OCI-LY7 (cell line): ENCODE data around the gene CDKN1B.

Experiments used
- EZH2phosphoT487 ChIP-seq: fragments of 200-600 bp; sonication (generic); IDR thresholded peaks from 2 replicates; pipeline ENCODE4 v1.6.1; 2018; ENCODE audit warnings: low read depth, borderline replicate concordance, mild to moderate bottlenecking, mixed run types, antibody characterized with exemption, low read length, moderate library complexity, mixed read lengths
- TF ChIP-seq, protein P1 (sequence below): fragments of 200-600 bp; sonication (generic); conservative IDR thresholded peaks from 2 replicates; pipeline ENCODE4 v1.5.1; 2014; ENCODE audit warnings: mild to moderate bottlenecking, antibody characterized with exemption, low read length, moderate library complexity, mixed read lengths

DNA sequence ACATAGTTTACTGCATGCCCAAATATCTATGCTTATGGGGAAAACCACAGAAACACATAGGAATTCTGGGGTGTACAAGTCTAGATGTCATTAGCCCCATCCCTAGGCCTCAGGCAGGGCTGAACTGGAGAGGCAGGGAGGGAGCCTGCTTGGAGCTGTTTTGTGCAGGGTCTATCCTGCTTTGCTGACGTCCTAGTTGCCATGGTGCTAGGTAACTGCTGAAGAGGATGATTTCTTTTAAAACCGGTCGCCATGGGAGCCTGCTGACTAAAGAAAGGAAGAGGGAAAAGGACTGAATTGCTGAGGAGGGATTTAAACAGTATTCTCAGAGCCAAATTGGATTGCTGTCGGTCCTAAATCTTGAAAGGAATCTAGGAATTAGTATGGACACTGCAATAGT, 31.9 kb upstream of the CDKN1B start:
- TF ChIP-seq, protein P1, sequence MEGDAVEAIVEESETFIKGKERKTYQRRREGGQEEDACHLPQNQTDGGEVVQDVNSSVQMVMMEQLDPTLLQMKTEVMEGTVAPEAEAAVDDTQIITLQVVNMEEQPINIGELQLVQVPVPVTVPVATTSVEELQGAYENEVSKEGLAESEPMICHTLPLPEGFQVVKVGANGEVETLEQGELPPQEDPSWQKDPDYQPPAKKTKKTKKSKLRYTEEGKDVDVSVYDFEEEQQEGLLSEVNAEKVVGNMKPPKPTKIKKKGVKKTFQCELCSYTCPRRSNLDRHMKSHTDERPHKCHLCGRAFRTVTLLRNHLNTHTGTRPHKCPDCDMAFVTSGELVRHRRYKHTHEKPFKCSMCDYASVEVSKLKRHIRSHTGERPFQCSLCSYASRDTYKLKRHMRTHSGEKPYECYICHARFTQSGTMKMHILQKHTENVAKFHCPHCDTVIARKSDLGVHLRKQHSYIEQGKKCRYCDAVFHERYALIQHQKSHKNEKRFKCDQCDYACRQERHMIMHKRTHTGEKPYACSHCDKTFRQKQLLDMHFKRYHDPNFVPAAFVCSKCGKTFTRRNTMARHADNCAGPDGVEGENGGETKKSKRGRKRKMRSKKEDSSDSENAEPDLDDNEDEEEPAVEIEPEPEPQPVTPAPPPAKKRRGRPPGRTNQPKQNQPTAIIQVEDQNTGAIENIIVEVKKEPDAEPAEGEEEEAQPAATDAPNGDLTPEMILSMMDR: no peak
- TF ChIP-seq EZH2phosphoT487: no peak
